ENCODE results near the gene KIF17.

KIF17 gene

DNA sequence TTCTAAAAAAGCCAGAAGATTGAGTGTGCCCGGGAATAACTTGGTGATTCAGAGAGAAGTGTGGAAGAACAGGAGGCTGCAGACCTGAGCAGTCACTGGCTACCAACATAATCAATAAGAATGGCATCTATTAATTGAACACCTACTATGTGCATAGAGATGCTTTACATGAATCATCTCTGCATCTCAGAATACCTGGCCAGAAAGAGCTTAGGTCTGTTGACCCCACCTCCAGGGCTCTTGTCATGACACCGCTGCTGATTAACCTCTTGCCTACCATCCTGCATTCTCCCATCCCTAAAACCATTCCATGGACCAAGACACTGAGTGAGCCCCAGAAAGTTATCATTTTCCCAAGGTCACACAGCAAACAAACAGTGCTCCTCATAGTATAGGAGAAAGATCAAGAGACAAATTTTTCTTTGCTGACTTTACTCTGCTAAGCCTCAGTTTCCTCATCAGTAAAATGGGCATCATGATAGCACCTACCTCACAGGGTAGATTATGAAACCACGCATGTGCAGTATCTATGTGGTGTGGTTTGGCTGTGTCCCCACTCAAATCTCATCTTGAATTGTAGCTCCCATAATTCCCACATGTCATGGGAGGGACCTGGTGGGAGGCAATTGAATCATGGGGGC, 100.8 kb downstream of the KIF17 start:
- no peak for DNase-seq

GRCh38 chr1:20615946-20616846, 101.6 kb downstream of the KIF17 start:
- DNase-seq: no peak

DNA sequence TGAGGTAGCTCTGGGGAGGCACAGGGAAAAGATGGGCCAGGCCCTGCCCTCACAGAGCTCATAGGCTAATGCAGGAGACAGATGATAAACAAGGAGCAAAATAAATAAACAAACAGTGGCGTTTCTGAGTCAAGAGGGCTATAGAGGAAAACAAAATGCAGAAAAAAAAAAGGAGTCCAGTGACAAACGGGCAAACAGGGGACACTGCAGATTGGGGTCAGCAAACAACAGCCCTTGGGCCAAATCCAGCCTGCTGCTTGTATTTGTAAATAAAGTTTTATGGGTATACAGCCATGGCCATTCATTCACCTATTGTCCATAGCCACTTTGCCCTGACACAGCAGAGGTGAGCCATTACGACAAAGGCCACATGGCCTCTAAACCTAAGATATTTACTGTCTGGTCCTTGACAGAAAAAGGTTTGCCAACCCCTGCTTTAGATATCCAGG, 103.7 kb downstream of the KIF17 start:
- no peak for DNase-seq
